ENCODE measurements around the gene LRFN2. TPM values are rescaled to one million over a fixed set of nuclear protein-coding genes. Genes with fewer than 3 reads are reported as not detected.

LRFN2 gene
- total and polyA plus RNA-seq, 2 of the 8 experiments (the other 6 are each of a cell fraction or from before 2014, with no cell fraction given) = 2.3 TPM

- TF ChIP-seq CTCF (IDR thresholded peaks at IDR 0.05; ENCODE audit: control extremely low read depth in 1 of 3, insufficient read depth in 1 of 3, low read depth in 1 of 3, low read length in 3 of 3) = no peak
- TF ChIP-seq CBX8 (IDR thresholded peaks at IDR 0.05; ENCODE audit: borderline replicate concordance, low read depth, low read length) = no peak
- TF ChIP-seq RAD21 (IDR thresholded peaks at IDR 0.05 in 1 of 2, conservative IDR thresholded peaks at IDR 0.05 in 1 of 2; ENCODE audit: low read depth in 2 of 2, low read length in 2 of 2) = 0 out of 4 replicates have a peak, but pooled peaks of 1 of the 2 experiments have one; percentile 6
- 0 out of 4 replicates have a peak, but pooled peaks of 1 of the 2 experiments have one; percentile 44 for TF ChIP-seq SIN3A (conservative IDR thresholded peaks at IDR 0.05 in 1 of 2, IDR thresholded peaks at IDR 0.05 in 1 of 2; ENCODE audit: low read depth in 1 of 2, low read length in 2 of 2)
- no peak for TF ChIP-seq BCL11A (IDR thresholded peaks at IDR 0.05; ENCODE audit: low read depth in 2 of 2, low read length in 2 of 2)
- TF ChIP-seq HDAC2 (IDR thresholded peaks at IDR 0.05; ENCODE audit: borderline replicate concordance in 1 of 2, low read depth in 2 of 2, low read length in 2 of 2) = no peak; a peak in 1 of 4 replicates
- TF ChIP-seq CTBP2 (IDR thresholded peaks at IDR 0.05; ENCODE audit: borderline replicate concordance, insufficient read depth, insufficient read length, low read length) = no peak
- TF ChIP-seq ZNF274 (IDR thresholded peaks at IDR 0.05; ENCODE audit: borderline replicate concordance, extremely low read depth, low read length) = no peak
- peak; percentile 98 for TF ChIP-seq TEAD4 (IDR thresholded peaks at IDR 0.05; ENCODE audit: low read depth, low read length)
- TF ChIP-seq GTF2F1 (IDR thresholded peaks at IDR 0.05; ENCODE audit: borderline replicate concordance, low read depth, low read length) = no peak
- TF ChIP-seq EP300 (IDR thresholded peaks at IDR 0.05; ENCODE audit: borderline replicate concordance in 1 of 2, low read depth in 2 of 2, low read length in 2 of 2) = peak in 1 of 2 experiments; percentile 70; a peak in 1 of 3 replicates
- no peak for TF ChIP-seq BACH1 (IDR thresholded peaks at IDR 0.05; ENCODE audit: low read length)
- no peak for TF ChIP-seq JUND (IDR thresholded peaks at IDR 0.05; ENCODE audit: low read length)
- TF ChIP-seq RXRA (IDR thresholded peaks at IDR 0.05; ENCODE audit: insufficient read depth, low read depth, low read length) = no peak
- TF ChIP-seq TAF1 (IDR thresholded peaks at IDR 0.05; ENCODE audit: low read depth, low read length) = no peak
- TF ChIP-seq SP1 (IDR thresholded peaks at IDR 0.05; ENCODE audit: low read depth, low read length) = peak; percentile 93
- no peak for TF ChIP-seq SRF (IDR thresholded peaks at IDR 0.05; ENCODE audit: low read depth, low read length)
- TF ChIP-seq CHD2 (IDR thresholded peaks at IDR 0.05; ENCODE audit: low read length) = no peak
- no peak for TF ChIP-seq KDM1A (IDR thresholded peaks at IDR 0.05; ENCODE audit: borderline replicate concordance, low read length)
- TF ChIP-seq KDM5A (IDR thresholded peaks at IDR 0.05; ENCODE audit: low read length) = no peak
- TF ChIP-seq KDM4A (IDR thresholded peaks at IDR 0.05; ENCODE audit: low read depth, low read length, severe bottlenecking) = no peak
- peak; percentile 64; the same call in 1 of the 2 replicates for TF ChIP-seq YY1 (IDR thresholded peaks at IDR 0.05; ENCODE audit: low read depth, low read length)
Measured at GRCh38 chr6:40359808-40360207, 227.4 kb downstream of the LRFN2 start (continued).

Data from H1 (cell line).